HG03565 (cell line): Measurements from ENCODE around the gene ODF2L.

ENCODE experiments used
- ATAC-seq: cut with Tn5 transposase; IDR thresholded peaks from one replicate; pipeline ENCODE4 v1.9.1; 2021; ENCODE audit warnings: mild to moderate bottlenecking, moderate library complexity; ENCODE audit not compliant: unreplicated experiment

The ODF2L gene

GRCh38 chr1:86324130-86324822 is 71.8 kb downstream of the ODF2L start:
- no peak for ATAC-seq

GRCh38 chr1:86322241-86322640 is 73.9 kb downstream of the ODF2L start:
- ATAC-seq = no peak

- no peak for ATAC-seq
Measured at GRCh38 chr1:86318436-86318835, 77.7 kb downstream of the ODF2L start.

- ATAC-seq = no peak
Measured at GRCh38 chr1:86317926-86318325, 78.2 kb downstream of the ODF2L start.

- no peak for ATAC-seq
Measured at GRCh38 chr1:86305731-86306130, 90.4 kb downstream of the ODF2L start.

GRCh38 chr1:86303041-86303690 is 93.0 kb downstream of the ODF2L start:
- no peak for ATAC-seq
